H1 (cell line): ENCODE results near the gene GRIP1.

Experiments
- CEBPB ChIP-seq: IDR thresholded peaks from 2 replicates; pipeline ENCODE4 v1.6.1; 2012; ENCODE audit warnings: low read depth, low read length
- CTCF ChIP-seq, 3 experiments: IDR thresholded peaks; 1 replicate in 2 of 3; 2 replicates in 1 of 3; pipeline versions ENCODE4 v1.5.1 to v1.6.1; 2011; ENCODE audit warnings: low read length in 3 of 3, mild to moderate bottlenecking in 3 of 3, inconsistent platforms in 2 of 3, low read depth in 1 of 3, moderate library complexity in 1 of 3; ENCODE audit not compliant: insufficient read depth in 1 of 3; ENCODE audit errors: control extremely low read depth in 1 of 3
- EZH2 ChIP-seq: fragments of 200-600 bp; sonication (generic); IDR thresholded peaks from 2 replicates; pipeline ENCODE4 v1.7.1; 2012; ENCODE audit warnings: low read depth, mild to moderate bottlenecking, moderate library complexity, low read length, inconsistent platforms; ENCODE audit not compliant: severe bottlenecking
- JUN ChIP-seq: IDR thresholded peaks from 2 replicates; pipeline ENCODE4 v1.6.1; 2011; ENCODE audit warnings: low read depth, mild to moderate bottlenecking, improper control_type of control experiment, low read length
- POLR2A ChIP-seq, 2 experiments: IDR thresholded peaks; 1 replicate in 1 of 2; 2 replicates in 1 of 2; pipeline ENCODE4 v1.6.1; 2011; ENCODE audit warnings: low read depth in 2 of 2, low read length in 2 of 2, mild to moderate bottlenecking in 2 of 2; ENCODE audit errors: control extremely low read depth in 1 of 2
- RBBP5 ChIP-seq: IDR thresholded peaks from 2 replicates; pipeline ENCODE4 v1.7.1; 2012; ENCODE audit warnings: low read depth, mild to moderate bottlenecking, inconsistent platforms, low read length, moderate library complexity, borderline replicate concordance
- RXRA ChIP-seq: IDR thresholded peaks from 2 replicates; pipeline ENCODE4 v1.6.1; 2011; ENCODE audit warnings: low read depth, mild to moderate bottlenecking, low read length, moderate library complexity; ENCODE audit not compliant: insufficient read depth
- SP1 ChIP-seq: IDR thresholded peaks from 2 replicates; pipeline ENCODE4 v1.6.1; 2011; ENCODE audit warnings: low read depth, low read length
- SP2 ChIP-seq: IDR thresholded peaks from 2 replicates; pipeline ENCODE4 v1.6.1; 2012; ENCODE audit warnings: mild to moderate bottlenecking, low read length, inconsistent platforms
- TAF1 ChIP-seq: IDR thresholded peaks from 2 replicates; pipeline ENCODE4 v1.6.1; 2011; ENCODE audit warnings: mild to moderate bottlenecking, low read depth, low read length
- USF2 ChIP-seq: IDR thresholded peaks from 2 replicates; pipeline ENCODE4 v1.6.1; 2011; ENCODE audit warnings: low read length, improper control_type of control experiment
- YY1 ChIP-seq: IDR thresholded peaks from 2 replicates; pipeline ENCODE4 v1.6.1; 2011; ENCODE audit warnings: low read depth, mild to moderate bottlenecking, low read length

- TF ChIP-seq JUN (no peak), CTCF (IDR thresholded peaks at IDR 0.05; ENCODE audit: control extremely low read depth in 1 of 3, insufficient read depth in 1 of 3, low read depth in 1 of 3, low read length in 3 of 3) (no peak), USF2 (no peak), SP1 (no peak), POLR2A (IDR thresholded peaks at IDR 0.05; ENCODE audit: control extremely low read depth in 1 of 2, low read depth in 2 of 2, low read length in 2 of 2) (no peak), TAF1 (no peak), RBBP5 (no peak), YY1 (no peak), EZH2 (no peak), SP2 (no peak), RXRA (no peak), CEBPB (no peak)
Observed at GRCh38 chr12:66379616-66380015, 299.3 kb downstream of the GRIP1 start.
